HepG2 (cell line): Measurements from ENCODE around the gene ABCC3. TPM values are rescaled to one million over a fixed set of nuclear protein-coding genes. Genes with fewer than 3 reads are reported as not detected.

Experiments used
- DNMT3B ChIP-seq: conservative IDR thresholded peaks from 2 replicates; pipeline ENCODE4 v1.6.1; 2016; ENCODE audit warnings: missing biosample characterization, control low read depth
- FOXA1 ChIP-seq, 2 experiments: fragments of 450-650 bp in 1 of 2; sonication (generic) in 1 of 2; formaldehyde crosslinking in 1 of 2; IDR thresholded peaks; 2 replicates each; pipeline versions ENCODE4 v1.4.0 to v1.6.1; 2016 to 2020; ENCODE audit warnings: missing genetic modification reagents in 1 of 2
- HMGA1 ChIP-seq: sonication (generic); formaldehyde crosslinking; conservative IDR thresholded peaks from 2 replicates; pipeline ENCODE4 v1.4.0; 2020; ENCODE audit warnings: missing genetic modification reagents
- KDM2A ChIP-seq: sonication (generic); formaldehyde crosslinking; IDR thresholded peaks from 2 replicates; pipeline ENCODE4 v1.4.0; 2020; ENCODE audit warnings: low read depth, missing genetic modification reagents, borderline replicate concordance
- NKX3-1 ChIP-seq: sonication (generic); formaldehyde crosslinking; IDR thresholded peaks from 2 replicates; pipeline ENCODE4 v1.5.0; 2020; ENCODE audit warnings: missing genetic modification reagents
- PLRG1 ChIP-seq: fragments of 450-650 bp; conservative IDR thresholded peaks from 2 replicates; pipeline ENCODE4 v1.6.1; 2016
- PTBP1 ChIP-seq: fragments of 200-400 bp; formaldehyde crosslinking; IDR thresholded peaks from 2 replicates; pipeline ENCODE4 v1.6.1; 2018; ENCODE audit warnings: low read length, low read depth; ENCODE audit not compliant: poor library complexity, severe bottlenecking
- ZNF224 ChIP-seq: sonication (generic); formaldehyde crosslinking; IDR thresholded peaks from 2 replicates; pipeline ENCODE4 v1.5.0; 2020; ENCODE audit warnings: mild to moderate bottlenecking, missing genetic modification reagents
- ZNF235 ChIP-seq: sonication (generic); formaldehyde crosslinking; IDR thresholded peaks from 2 replicates; pipeline ENCODE4 v1.8.1; 2023; ENCODE audit warnings: mild to moderate bottlenecking, missing genetic modification reagents, borderline replicate concordance
- ZNF549 ChIP-seq: sonication (generic); formaldehyde crosslinking; IDR thresholded peaks from 2 replicates; pipeline ENCODE4 v1.5.0; 2020; ENCODE audit warnings: missing genetic modification reagents
- ZNF572 ChIP-seq: sonication (generic); formaldehyde crosslinking; IDR thresholded peaks from 2 replicates; pipeline ENCODE4 v1.5.1; 2020; ENCODE audit warnings: mild to moderate bottlenecking, missing genetic modification reagents
- polyA plus RNA-seq, 8 experiments: library from polyadenylated mRNA; depleted of rRNA in 3 of 8; stranded (reverse) in 7 of 8; unstranded in 1 of 8; fragments of >200 nt; fragmentation: Illumina TruSeq in 4 of 8; extraction: Trizol in 4 of 8; gene quantifications; 2 replicates each; pipeline versions ENCODE4 v1.2.1 to v1.2.3, GENCODE V29; 2011 to 2016; ENCODE audit warnings: low read depth in 4 of 8, missing spikeins in 1 of 8, mixed read lengths in 1 of 8; ENCODE audit not compliant: insufficient read depth in 1 of 8
- total RNA-seq, 5 experiments: library from RNA; depleted of rRNA; stranded (reverse); fragments of >200 nt; fragmentation: Illumina TruSeq; extraction: Trizol; gene quantifications; 2 replicates each; pipeline ENCODE4 v1.2.3, GENCODE V29; 2016; ENCODE audit warnings: low read depth in 1 of 5
- TF ChIP-seq, protein P1 (sequence below): sonication (generic); formaldehyde crosslinking; IDR thresholded peaks from 2 replicates; pipeline ENCODE4 v1.4.0; 2020; ENCODE audit warnings: missing genetic modification reagents, borderline replicate concordance
- TF ChIP-seq, protein P2 (sequence below): sonication (generic); formaldehyde crosslinking; conservative IDR thresholded peaks from 2 replicates; pipeline ENCODE4 v1.8.0; 2022; ENCODE audit warnings: mild to moderate bottlenecking, moderate library complexity, missing genetic modification reagents
- TF ChIP-seq, protein P3 (sequence below): sonication (generic); formaldehyde crosslinking; IDR thresholded peaks from 2 replicates; pipeline ENCODE4 v1.5.1; 2020; ENCODE audit warnings: mild to moderate bottlenecking, missing genetic modification reagents
- TF ChIP-seq, protein P4 (sequence below): sonication (generic); formaldehyde crosslinking; IDR thresholded peaks from 2 replicates; pipeline ENCODE4 v1.4.0; 2020; ENCODE audit warnings: mild to moderate bottlenecking, missing genetic modification reagents

Gene ABCC3
- total and polyA plus RNA-seq, 2 of the 13 experiments (the other 11 are each of a cell fraction or from before 2014, with no cell fraction given) = 25.2 to 50.7 TPM

DNA sequence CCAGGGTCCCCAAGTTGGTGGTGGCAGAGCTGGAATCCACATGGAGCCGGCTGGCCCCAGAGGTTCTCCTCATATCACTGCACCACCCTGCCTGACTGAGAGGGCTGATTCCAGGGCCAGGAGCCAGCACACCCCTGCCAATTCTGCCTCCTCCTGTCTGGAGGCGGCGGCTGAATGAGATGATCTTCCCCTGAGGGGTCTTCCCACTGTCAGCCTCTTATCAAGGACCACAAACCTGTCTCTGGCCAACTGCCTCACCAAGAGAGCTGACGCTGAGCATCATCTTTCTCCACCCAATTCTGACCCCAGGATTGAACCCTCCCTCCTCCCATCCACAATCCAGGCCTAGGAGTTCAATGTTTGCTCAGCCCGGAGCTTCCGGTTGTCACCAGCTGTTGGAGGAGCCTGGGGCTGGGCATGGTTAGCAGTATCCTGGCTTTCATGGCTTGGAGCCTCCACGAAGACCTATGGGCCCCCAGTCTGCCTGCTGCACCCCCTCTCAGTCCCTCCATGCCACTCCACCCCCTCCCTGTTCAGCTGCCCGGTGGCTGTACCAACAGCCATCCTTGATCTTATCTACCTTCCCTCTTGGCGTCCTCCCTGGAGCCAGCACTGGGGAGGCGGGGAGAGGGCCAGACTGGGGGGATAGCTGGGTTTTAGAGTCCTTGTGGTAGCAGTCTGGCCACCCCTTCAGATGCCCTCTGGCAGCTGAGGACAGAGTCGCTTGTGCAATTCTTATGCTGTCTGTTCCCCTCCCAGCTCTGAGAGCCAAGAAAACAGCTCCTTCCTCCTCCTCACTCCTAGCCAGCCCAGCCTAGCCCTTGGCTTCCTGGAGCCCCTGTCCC lies 25.6 kb downstream of the ABCC3 start (continued):
- TF ChIP-seq KDM2A (CRISPR knock-in tag) (0 out of 2 replicates have a peak, but pooled peaks have one; percentile 63), PTBP1 (no peak), FOXA1 (IDR thresholded peaks at IDR 0.05) (no peak), FOXA1 (CRISPR knock-in tag; IDR thresholded peaks at IDR 0.05) (peak; percentile 91), ZNF224 (CRISPR knock-in tag) (no peak), ZNF572 (CRISPR knock-in tag) (no peak), DNMT3B (CRISPR knock-in tag) (no peak), ZNF549 (no peak), HMGA1 (CRISPR knock-in tag) (no peak), PLRG1 (no peak), NKX3-1 (CRISPR knock-in tag) (no peak), ZNF235 (no peak)
- TF ChIP-seq, protein P1, sequence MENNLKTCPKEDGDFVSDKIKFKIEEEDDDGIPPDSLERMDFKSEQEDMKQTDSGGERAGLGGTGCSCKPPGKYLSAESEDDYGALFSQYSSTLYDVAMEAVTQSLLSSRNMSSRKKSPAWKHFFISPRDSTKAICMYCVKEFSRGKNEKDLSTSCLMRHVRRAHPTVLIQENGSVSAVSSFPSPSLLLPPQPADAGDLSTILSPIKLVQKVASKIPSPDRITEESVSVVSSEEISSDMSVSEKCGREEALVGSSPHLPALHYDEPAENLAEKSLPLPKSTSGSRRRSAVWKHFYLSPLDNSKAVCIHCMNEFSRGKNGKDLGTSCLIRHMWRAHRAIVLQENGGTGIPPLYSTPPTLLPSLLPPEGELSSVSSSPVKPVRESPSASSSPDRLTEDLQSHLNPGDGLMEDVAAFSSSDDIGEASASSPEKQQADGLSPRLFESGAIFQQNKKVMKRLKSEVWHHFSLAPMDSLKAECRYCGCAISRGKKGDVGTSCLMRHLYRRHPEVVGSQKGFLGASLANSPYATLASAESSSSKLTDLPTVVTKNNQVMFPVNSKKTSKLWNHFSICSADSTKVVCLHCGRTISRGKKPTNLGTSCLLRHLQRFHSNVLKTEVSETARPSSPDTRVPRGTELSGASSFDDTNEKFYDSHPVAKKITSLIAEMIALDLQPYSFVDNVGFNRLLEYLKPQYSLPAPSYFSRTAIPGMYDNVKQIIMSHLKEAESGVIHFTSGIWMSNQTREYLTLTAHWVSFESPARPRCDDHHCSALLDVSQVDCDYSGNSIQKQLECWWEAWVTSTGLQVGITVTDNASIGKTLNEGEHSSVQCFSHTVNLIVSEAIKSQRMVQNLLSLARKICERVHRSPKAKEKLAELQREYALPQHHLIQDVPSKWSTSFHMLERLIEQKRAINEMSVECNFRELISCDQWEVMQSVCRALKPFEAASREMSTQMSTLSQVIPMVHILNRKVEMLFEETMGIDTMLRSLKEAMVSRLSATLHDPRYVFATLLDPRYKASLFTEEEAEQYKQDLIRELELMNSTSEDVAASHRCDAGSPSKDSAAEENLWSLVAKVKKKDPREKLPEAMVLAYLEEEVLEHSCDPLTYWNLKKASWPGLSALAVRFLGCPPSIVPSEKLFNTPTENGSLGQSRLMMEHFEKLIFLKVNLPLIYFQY (CRISPR knock-in tag) = no peak
- TF ChIP-seq, protein P2, sequence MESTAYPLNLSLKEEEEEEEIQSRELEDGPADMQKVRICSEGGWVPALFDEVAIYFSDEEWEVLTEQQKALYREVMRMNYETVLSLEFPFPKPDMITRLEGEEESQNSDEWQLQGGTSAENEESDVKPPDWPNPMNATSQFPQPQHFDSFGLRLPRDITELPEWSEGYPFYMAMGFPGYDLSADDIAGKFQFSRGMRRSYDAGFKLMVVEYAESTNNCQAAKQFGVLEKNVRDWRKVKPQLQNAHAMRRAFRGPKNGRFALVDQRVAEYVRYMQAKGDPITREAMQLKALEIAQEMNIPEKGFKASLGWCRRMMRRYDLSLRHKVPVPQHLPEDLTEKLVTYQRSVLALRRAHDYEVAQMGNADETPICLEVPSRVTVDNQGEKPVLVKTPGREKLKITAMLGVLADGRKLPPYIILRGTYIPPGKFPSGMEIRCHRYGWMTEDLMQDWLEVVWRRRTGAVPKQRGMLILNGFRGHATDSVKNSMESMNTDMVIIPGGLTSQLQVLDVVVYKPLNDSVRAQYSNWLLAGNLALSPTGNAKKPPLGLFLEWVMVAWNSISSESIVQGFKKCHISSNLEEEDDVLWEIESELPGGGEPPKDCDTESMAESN (CRISPR knock-in tag) = no peak
- TF ChIP-seq, protein P3, sequence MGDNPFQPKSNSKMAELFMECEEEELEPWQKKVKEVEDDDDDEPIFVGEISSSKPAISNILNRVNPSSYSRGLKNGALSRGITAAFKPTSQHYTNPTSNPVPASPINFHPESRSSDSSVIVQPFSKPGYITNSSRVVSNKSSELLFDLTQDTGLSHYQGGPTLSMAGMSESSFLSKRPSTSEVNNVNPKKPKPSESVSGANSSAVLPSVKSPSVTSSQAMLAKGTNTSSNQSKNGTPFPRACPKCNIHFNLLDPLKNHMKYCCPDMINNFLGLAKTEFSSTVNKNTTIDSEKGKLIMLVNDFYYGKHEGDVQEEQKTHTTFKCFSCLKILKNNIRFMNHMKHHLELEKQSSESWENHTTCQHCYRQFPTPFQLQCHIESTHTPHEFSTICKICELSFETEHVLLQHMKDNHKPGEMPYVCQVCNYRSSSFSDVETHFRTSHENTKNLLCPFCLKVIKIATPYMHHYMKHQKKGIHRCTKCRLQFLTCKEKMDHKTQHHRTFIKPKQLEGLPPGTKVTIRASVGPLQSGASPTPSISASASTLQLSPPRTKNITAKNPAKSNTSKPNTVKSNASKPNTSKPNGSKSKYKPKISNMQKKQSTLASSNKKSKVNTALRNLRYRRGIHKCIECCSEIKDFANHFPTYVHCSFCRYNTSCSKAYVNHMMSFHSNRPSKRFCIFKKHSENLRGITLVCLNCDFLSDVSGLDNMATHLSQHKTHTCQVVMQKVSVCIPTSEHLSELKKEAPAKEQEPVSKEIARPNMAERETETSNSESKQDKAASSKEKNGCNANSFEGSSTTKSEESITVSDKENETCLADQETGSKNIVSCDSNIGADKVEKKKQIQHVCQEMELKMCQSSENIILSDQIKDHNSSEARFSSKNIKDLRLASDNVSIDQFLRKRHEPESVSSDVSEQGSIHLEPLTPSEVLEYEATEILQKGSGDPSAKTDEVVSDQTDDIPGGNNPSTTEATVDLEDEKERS (CRISPR knock-in tag) = no peak
- TF ChIP-seq, protein P4, sequence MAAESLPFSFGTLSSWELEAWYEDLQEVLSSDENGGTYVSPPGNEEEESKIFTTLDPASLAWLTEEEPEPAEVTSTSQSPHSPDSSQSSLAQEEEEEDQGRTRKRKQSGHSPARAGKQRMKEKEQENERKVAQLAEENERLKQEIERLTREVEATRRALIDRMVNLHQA = no peak
